GM19099 (cell line): ENCODE measurements around the gene PDP2.

Experiments used
- POLR2A ChIP-seq: IDR thresholded peaks from 3 replicates; pipeline ENCODE4 v1.6.1; 2011; ENCODE audit warnings: low read depth; ENCODE audit not compliant: insufficient read length; ENCODE audit errors: extremely low read depth

PDP2 gene

GRCh38 chr16:66849549-66849948, 30.8 kb upstream of the PDP2 start:
- no peak for TF ChIP-seq POLR2A

- no peak for TF ChIP-seq POLR2A
Measured at GRCh38 chr16:66850115-66850815, 30.1 kb upstream of the PDP2 start.

GRCh38 chr16:66851166-66851964, 28.9 kb upstream of the PDP2 start:
- TF ChIP-seq POLR2A, result no peak

GRCh38 chr16:66853261-66854139, 26.8 kb upstream of the PDP2 start:
- no peak for TF ChIP-seq POLR2A

GRCh38 chr16:66856184-66856730, 24.1 kb upstream of the PDP2 start:
- no peak for TF ChIP-seq POLR2A

GRCh38 chr16:66856801-66857200, 23.5 kb upstream of the PDP2 start:
- TF ChIP-seq POLR2A, result no peak

GRCh38 chr16:66857437-66857836, 22.9 kb upstream of the PDP2 start:
- no peak for TF ChIP-seq POLR2A

- TF ChIP-seq POLR2A, result no peak
Measured at GRCh38 chr16:66858740-66859396, 21.4 kb upstream of the PDP2 start.

- no peak for TF ChIP-seq POLR2A
Measured at GRCh38 chr16:66859397-66860068, 20.8 kb upstream of the PDP2 start.

- TF ChIP-seq POLR2A, result no peak
Measured at GRCh38 chr16:66862023-66862520, 18.2 kb upstream of the PDP2 start.

GRCh38 chr16:66863707-66864106, 16.6 kb upstream of the PDP2 start:
- TF ChIP-seq POLR2A, result no peak

GRCh38 chr16:66869424-66869823, 10.9 kb upstream of the PDP2 start:
- TF ChIP-seq POLR2A, result no peak

- TF ChIP-seq POLR2A, result no peak
Measured at GRCh38 chr16:66871840-66872239, 8.5 kb upstream of the PDP2 start.

- TF ChIP-seq POLR2A, result no peak
Measured at GRCh38 chr16:66872559-66872942, 7.8 kb upstream of the PDP2 start.
